HG03439 (cell line): ENCODE data around the gene SRC.

Source experiments
- ATAC-seq: cut with Tn5 transposase; IDR thresholded peaks from one replicate; pipeline ENCODE4 v1.9.1; 2021; ENCODE audit warnings: mild to moderate bottlenecking, moderate library complexity; ENCODE audit not compliant: unreplicated experiment

The SRC gene

DNA sequence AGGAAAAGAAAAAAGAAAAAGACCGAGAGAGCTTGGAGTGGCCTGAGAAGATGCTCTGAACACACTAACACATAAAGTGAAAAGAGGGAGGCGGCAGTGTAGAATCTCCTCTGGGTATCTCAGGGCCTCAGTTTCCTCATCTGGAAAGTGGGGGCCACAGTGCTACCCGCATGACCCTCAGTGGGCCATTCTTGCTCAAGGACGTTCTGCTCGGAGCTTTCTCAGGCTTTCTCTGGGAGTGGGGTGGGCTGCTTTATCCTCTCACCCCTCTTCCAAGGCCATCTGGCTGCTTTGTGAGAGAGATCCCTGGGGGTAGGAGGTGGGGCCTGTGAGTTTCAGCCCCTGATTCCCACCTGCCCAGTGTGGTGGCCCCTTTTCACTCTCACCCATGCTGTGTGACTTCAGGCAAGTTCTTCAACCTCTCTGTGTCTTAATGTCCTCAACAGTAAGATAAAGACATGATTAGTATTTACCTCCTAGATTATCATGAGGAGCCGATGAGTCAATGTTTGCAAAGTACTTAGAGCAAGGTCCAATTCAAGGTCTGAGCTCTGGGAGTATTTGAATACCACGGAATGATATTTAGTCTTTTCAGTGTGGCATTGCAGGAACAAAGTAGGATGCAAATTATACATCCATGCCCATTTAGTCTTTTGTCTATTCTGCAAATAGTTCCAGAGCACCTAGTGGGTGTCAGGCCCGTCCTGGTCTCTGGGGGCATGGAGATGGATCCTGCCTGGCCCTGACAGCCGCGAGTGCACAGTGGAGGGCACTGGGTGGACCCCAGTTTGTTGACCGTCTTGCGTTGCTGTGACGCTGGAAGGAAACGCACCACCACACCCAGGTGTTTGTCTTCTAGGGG lies 34.3 kb downstream of the SRC start:
- no peak for ATAC-seq

DNA sequence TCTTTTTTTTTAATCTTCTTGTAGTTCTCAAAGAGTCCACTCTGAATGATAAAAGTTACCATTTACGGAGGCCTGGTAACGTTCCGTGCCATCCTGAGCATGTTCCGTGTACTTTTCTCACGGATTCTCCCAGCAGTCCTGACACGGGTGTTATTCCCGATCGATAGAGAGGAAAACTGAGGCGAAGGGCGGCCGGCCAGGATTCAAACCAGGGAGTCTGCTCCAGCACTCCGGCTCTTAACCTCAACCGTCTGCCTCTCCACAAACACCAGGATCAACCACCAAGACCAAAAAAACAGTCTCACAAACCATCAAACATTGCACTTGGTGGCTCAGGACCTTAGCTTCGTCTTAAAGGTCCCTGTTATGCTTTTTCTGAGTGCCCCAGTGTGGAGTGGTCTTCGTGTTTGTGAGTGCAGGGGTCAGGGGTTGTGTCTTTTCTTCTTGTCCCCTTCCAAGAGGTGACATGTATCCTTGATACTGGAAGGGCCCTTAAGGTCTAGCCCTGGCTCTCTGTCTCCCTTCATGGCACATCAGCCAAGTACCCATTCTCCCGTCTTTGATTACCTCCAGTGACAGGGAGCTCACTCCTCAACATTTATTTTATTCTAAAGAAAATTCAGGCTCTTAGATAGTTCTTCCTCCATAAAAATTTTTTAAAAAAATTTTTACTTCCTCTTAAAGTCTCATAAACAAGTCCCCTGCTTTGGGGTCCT lies 35.1 kb downstream of the SRC start:
- no peak for ATAC-seq

DNA sequence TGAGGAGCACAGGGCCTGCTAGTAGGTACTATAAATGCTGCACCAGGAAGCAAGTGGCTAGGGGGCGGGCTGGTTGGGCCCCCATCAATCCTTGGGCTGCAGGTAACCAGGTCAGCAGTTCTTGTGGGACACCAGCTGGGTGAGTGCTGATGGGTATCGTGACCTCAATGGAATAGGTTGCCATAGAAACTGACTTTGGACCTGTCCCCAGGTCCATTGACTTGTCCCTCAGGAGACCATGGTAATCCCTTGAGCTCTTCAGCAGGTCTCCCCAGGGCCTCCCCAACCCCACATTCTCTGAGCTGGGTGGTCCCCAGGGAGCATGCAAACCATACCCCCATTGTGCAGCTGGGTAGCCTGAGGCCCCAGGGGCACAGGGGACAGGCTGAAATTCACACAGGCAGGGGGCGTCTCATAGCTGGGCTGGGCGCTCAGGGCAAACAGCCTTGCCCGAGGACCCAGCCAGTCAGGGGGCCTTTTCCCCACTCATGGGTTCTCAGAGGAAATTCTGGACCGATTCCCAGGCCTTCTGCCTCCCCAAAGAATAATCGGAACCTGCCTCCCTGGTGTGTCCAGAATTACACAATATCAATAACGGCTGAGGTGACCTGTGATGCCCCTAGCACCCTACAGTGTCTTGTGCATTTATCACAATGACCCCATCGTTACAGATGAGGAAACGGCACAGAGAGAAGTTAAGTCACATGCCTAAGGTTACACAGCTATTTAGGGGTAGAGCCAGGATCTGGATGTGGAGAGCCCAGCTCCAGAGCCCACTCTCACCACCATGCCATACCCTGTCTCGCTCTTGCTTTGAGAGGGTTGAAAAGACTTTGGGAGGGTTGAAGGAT lies 35.9 kb downstream of the SRC start:
- no peak for ATAC-seq

DNA sequence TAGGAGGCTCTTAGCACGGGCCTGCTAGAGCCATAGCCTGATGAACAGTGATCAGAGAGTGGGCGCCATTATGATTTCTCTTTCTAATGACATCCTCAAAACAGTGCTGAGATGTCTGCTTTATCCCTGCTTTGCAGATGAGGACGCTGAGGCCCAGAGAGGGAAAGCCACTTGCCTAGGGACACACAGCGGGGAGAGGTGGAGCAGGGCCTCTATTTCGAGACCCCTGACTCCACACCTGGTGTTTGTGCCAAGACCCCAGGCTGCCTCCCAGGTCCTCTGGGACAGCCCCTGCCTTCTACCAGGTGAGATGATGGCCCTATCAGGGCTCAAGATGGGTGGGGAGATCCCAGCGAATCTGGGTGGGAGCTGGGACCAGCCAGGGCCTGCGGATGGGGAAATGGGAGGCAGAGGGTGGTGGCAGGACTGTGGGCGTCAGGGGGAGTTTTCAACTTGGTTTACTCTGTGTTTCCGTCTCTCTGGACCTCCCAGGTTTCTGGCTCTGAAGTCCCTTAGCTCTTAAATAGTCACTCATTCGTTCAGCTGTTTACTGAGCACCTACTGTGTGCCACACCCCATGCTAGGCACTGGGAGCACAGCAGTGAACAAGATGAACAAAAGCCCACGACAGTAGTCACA lies 36.7 kb downstream of the SRC start:
- no peak for ATAC-seq

DNA sequence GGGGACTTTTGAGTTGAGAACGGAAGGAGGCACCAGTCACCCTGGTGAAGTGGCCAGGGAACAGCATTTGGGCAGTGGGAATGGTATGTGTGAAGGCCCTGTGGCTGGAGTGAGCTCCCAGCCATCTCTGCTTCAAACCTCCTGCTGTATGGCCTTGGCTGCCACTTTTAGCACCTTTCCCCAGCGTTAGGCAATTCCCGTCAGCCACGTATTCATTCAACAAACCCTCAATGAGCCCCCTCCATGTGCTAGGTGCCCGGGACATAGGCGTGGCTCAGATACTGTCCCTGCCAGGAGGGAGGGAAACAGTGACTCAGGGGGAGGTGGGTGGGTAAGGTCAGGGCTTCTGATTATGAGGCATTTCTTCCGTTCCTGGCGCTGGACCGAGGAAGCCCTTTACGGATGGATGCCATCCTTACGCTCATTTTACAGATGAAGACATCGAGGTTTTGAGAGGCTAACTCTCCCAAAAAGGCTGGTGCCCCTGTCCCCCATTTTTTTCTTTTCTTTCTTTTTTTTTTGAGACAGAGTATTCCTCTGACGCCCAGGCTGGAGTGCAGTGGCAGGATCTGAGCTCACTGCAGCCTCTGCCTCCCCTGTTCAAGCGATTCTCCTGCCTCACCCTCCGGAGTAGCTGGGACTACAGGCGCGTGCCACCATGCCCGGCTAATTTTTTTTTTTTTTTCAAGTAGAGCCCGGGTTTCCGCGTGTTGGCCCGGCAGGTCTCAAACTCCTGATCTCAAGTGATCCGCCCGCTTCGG lies 37.5 kb downstream of the SRC start:
- no peak for ATAC-seq

DNA sequence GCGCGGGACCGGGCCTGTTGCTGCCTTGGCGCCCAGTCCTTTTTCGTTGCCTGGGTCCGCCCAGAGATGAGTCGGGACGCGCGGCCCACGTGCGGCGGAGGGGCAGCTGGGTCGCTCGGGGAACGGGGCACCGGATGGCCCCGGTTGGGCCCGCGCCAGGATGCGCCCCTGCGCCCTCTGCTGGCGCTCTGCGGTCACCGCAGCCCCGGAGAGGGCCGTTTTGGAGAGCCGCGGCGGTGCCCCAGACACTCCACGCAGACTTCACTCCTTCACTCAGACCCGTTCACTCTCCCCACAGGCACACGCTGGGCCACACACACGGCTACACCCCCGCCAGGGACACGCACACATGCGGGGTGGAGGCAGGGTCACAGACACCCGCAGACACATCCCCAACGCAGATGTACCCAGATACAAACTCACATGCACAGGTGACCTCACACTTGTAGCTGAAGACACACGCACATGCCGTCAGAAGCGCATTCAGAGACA lies 38.8 kb downstream of the SRC start:
- peak; percentile 55 for ATAC-seq

DNA sequence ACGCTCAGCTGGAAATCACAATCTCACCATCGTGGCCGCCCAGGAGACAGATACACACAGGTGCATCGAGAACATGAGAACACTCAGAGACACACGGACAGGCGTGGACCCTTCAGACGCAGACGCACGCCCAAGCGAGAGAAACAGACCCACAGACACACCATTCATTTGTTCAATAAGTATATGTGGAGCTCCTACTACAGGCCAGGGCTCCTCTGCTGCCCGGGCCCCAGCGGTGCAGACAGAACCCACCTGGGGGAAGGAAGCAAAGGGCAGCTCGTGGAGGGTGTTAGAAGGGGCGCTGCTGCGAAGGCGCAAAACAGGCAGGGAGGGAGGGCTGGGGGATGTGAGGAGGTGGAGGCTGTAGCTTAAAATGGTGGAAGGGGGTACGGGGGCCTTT lies 39.2 kb downstream of the SRC start:
- no peak for ATAC-seq

DNA sequence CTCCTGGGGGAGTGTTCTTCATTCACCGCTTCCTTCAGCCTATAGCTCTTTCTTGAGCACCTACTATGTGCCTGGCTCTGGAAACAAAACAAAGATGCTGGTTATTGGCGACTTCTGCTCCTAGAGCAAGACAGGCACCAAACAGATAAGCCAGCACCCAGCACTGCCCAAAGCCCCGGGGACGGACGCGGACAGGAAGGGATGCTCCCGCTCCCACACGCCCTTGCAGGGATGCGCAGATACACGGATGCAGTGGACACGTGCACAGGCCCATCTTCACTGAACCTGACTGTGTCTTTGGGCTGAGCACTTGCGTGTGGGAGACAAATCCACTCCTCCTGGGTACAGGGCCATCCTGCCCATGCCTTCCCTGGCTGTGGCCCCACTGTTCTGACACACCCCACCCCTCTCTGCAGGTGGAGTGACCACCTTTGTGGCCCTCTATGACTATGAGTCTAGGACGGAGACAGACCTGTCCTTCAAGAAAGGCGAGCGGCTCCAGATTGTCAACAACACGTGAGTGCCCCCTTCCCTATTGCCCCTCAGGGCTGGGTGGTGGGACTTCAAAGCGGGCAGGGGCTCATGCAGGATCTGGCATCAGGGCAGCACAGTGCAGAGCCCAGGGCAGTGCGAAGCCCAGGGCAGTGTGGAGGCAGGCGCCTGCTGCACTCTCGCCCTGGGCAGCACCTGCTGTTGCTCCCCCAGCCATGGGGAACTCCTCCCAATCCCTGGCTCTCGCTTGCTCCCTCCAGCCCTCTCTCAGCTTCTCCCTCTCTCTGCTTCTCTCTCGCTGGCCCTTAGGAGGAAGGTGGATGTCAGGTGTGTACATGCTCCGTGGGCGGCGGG lies 39.9 kb downstream of the SRC start:
- no peak for ATAC-seq

DNA sequence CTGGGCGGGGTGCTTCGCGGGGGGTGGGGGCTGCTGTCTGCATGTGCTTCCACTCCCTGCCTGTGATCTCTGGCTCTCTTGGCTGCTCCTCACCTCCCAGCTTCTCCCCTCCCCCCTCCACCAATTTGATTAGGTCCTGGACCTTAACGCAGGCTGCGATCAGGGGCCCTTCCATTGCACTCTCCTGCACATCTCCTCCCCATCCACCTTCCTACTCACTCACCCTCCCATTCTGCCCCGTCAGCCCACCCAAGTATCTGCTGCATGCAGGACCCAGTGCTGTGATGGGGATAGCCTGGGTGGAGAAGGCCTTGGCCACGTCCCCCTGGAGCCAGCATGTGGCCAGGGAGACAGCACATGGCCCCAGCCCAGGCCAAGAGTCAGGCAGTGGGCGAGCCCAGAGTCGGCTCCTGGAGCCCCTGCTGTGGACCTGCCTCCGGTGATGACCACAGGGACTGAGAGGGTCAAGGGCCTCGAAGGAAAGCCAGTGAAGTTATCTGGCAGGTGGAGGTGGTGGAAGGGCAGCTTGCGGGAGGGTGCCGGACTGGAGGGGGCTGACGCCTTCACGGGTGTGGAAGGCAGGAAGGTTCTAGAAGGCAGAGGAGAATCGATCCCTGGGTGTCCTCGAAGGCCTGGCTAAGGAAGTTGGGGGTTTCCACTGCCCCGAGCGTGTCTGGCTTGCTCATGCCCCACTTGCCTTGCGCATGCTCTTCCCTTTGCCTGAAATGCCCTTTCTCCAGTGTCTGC lies 40.7 kb downstream of the SRC start:
- no peak for ATAC-seq

DNA sequence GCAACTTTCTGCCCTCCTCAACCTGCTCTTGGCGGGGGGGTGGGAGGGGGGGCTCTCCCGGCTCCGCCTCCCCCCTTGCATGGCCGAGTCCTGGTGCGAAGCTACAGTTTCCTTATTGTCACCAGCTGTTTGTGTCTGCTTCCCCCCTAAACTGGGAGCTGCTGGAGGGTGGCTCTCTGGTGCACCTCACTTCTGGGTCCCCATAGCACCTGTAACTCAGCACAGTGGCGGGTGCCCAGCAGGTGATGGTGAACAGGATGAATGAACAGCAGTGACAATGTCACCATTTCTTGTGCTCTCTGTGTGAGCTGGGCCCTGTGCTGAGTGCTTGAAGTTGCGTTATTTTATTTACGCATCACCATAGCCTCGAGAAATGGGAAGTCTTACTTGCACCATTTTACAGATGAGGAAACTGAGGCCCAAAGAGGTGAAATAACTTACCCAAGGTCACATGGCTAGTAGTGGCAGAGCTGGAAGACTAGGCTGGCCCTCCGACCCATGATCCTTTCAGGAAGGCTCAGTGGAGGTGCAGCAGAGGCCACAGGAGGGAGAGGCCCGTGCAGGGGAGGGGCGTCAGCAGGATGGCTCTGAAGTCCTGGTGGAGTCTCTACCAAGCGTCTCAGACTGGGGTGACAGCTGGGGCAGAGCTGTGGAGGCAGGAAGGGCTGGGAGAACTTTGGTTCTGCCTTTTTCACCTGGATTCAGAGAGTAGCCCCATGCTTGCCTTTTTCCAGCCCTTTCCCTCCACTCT lies 41.8 kb downstream of the SRC start:
- ATAC-seq: no peak

DNA sequence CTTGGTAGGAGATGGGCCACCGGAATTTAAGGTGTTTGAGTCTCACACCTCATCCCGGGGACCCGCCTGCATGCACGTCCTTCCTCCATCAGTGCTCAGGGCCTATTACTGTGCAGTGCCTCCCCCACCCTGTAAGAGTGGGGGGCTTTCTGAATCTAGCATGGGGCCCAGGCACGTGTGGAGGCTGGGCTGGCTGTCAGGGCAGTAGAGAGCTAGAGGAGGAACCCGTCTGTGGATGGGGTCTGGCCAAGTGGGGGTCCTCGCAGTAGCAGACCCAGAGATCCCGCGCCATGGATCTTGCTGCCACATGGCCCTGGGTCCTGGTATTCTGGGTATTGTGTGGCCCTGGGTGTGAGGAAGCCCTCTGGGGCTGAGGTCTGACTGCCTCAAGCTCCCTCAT lies 42.9 kb downstream of the SRC start:
- no peak for ATAC-seq

DNA sequence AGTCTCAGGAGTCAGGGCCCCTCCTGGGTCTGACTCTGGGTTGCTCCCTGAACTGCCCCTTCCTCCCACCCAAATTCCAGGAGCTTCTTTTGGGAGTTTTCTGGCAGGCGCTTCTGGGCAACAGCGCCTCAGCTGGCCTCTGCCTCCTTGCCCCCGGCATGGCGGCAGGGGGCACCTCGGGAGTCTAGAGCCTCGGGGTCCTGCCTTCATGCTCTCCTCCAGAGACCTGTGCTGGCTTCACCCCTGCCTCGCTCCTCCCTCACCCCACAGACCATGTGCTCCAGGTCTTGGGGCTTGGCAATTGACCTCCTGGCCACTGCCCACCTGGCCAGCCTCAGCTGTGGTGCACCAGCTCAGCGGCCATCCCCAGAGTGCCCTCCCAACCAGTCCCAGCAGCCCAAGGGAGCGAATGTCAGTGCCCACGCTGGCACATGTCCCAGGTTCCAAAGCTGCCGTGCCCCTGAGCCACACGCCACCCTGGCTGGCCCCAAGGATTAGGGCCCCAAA lies 43.4 kb downstream of the SRC start:
- ATAC-seq: no peak

DNA sequence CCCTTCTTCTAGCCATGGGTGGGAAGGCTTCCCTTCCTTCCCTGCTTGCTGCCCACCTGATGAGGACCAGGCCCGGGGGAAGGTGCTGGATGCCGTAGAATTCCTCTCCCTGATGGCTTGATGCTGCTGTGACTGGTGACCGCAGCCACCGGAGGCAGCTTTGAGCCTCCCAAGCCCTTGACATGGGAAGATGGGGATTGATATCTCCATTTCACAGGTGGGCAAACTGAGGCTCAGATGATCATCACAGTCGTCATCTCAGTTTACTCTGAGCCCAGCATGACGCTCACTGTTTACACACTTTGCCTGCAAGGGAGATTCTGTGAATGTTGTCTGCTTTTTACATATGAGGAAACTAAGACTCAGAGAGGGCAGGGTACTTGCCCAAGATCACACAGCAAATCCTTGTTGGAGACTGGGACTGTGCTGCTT lies 43.9 kb downstream of the SRC start:
- no peak for ATAC-seq

DNA sequence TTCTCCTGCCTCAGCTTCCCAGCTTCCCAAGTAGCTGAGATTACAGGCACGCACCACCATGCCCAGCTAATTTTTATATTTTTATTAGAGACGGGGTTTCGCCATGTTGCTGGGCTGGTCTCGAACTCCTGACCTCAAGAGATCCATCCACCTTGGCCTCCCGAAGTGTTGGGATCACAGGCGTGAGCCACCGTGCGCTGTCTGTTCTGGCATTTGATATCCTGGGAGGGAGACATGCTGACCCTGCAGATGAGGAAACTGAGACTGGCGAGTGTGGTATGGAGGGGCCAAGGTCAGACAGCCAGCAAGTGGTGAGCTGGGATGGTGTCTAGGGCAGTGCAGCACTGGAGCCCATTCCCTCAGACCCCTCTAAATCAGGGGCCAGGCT lies 44.6 kb downstream of the SRC start:
- no peak for ATAC-seq

DNA sequence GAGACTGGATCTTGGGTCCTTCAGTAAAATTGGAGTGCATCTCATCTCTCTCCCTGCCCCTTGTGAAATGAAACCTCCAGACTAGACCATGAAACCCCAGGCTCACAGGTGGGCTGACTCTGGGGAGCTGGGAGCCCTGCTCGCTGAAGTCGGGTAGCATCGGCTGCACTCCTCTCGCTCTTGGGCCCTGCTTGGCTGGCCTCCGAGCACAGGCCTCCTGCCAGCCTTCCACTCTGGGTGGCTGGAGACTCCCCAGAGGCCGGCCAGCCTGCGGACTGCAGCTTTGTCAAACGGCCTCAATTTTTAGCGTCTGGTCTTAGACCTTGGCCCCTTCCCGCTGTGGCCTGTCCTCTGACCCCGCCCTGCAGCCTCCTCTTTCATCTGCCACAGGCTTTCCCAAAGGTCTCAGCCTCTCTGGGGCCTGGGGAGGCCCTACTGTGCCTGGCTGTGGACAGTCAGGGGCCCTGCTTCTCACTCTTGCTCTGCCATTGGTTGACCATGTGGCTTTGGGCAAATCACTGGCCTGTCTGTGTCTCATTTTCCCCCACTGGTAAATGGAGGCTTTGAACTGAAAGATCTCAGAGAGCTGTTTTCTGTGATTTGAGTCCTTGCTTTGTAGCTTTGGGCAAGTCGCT lies 45.1 kb downstream of the SRC start:
- ATAC-seq: no peak

DNA sequence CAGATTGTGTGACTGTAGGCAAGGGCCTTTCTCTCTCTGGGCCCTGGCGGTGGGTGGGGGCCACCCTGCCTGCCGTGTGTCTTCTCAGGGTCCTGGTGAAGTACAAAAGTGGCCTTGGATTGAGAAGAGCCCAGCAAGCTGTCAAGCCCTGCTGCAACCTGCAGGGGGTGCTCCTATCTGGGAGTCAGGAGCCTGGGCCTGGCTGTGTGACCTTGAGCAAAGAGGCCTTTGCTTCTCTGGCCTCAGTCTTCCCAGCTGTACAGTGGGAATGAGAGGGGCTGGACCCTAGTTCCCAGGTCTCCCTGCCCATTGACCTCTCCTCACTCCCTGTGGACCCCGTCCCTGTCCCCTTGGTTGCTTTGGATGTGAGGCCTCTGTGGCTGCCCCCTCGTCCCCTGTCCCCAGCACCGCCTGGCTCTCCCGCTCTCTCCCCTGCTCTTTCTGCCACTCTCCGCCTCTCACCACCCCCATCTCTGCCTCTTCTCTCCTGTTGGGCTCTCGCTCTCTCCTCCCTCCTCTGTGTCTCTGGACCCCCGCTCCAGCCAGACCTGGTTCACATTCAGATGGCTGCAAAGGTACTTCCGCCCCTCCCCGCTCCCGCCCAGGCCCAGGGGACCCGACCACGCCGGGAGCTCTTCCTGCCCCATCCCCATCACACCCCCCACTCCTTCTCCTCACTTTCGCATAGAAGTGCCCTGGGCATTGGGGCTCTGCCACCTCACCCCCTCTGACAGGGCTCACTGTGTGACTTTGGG lies 46.7 kb downstream of the SRC start:
- ATAC-seq: no peak
